Lung (tissue), 12 donors: ENCODE data around the gene HHLA2. TPM values are rescaled to one million over a fixed set of nuclear protein-coding genes. Genes with fewer than 3 reads are reported as not detected.

Source experiments
- ATAC-seq: fragments of 200-7000 bp; cut with Tn5 transposase; one replicate; pipeline ENCODE4 v1.9.1; 2020; ENCODE audit warnings: moderate number of reproducible peaks; ENCODE audit not compliant: insufficient read depth, low FRiP score
- DNase-seq, 3 donors: peaks; one replicate each; pipeline ENCODE4 v3.0.0-alpha.2; 2013 to 2017
- H3K27ac ChIP-seq, 2 donors: one replicate each; pipeline ENCODE4 v1.5.1; 2013; ENCODE audit warnings: mild to moderate bottlenecking in 2 of 2, moderate library complexity in 2 of 2, control low read depth in 1 of 2, inconsistent platforms in 1 of 2, low read depth in 1 of 2, low read length in 1 of 2
- H3K27me3 ChIP-seq, 3 donors: one replicate each; pipeline ENCODE4 v1.5.1; 2013; ENCODE audit warnings: low read length in 2 of 3; ENCODE audit not compliant: control insufficient read depth in 3 of 3, insufficient read depth in 3 of 3
- H3K36me3 ChIP-seq, 4 donors: one replicate each; pipeline ENCODE4 v1.5.1; 2013; ENCODE audit warnings: low read length in 4 of 4, mild to moderate bottlenecking in 1 of 4, moderate library complexity in 1 of 4; ENCODE audit not compliant: control insufficient read depth in 4 of 4, insufficient read depth in 4 of 4
- H3K4me1 ChIP-seq, 5 donors: one replicate each; pipeline ENCODE4 v1.5.1; 2013; ENCODE audit warnings: low read length in 5 of 5, mild to moderate bottlenecking in 2 of 5, moderate library complexity in 1 of 5; ENCODE audit not compliant: control insufficient read depth in 5 of 5, insufficient read depth in 5 of 5
- H3K4me3 ChIP-seq: one replicate; pipeline ENCODE4 v1.5.1; 2013; ENCODE audit warnings: mild to moderate bottlenecking, control low read depth, moderate library complexity
- H3K9ac ChIP-seq, 2 donors: one replicate each; pipeline ENCODE4 v1.5.1; 2013; ENCODE audit warnings: low read length in 2 of 2, control low read depth in 1 of 2; ENCODE audit not compliant: insufficient read depth in 1 of 2
- H3K9me3 ChIP-seq, 4 donors: one replicate each; pipeline ENCODE4 v1.5.1; 2013; ENCODE audit warnings: low read length in 3 of 4, mild to moderate bottlenecking in 1 of 4, moderate library complexity in 1 of 4; ENCODE audit not compliant: control insufficient read depth in 4 of 4, insufficient read depth in 3 of 4
- CTCF ChIP-seq: IDR thresholded peaks from 2 replicates; pipeline ENCODE4 v1.5.1; 2012; ENCODE audit warnings: mild to moderate bottlenecking; ENCODE audit errors: control extremely low read depth, extremely low read depth
- WGBS, 2 donors: extraction: QIAGEN DNeasy Blood & Tissue Kit; methylation state at CpG; one replicate each; pipeline ENCODE4 v1.1.7; 2013; 5-methylcytosine and 5-hydroxymethylcytosine counted together
- polyA plus RNA-seq, 2 donors: library from polyadenylated mRNA; stranded (reverse); fragments of 200-250 nt; gene quantifications; one replicate each; pipeline ENCODE4 v1.2.1, GENCODE V29; 2013
- total RNA-seq, 2 donors: library from RNA; depleted of rRNA in 1 of 2; stranded (reverse); fragments of >200 nt in 1 of 2; gene quantifications; one replicate each; pipeline ENCODE4 v1.2.1, GENCODE V29; 2014 to 2021
- donor health status: control.
- donor health status: control.
- donor health status: Bipolar disorder and iron deficiency.
- donor health status: healthy.
- donor health status: DM: yes; HTN: yes; CAD: no.

HHLA2 gene
- total and polyA plus RNA-seq, 4 donors: 1.8 to 20.2 (median 3.5) TPM

GRCh38 chr3:108301695-108302404, 5.5 kb downstream of the HHLA2 start:
- TF ChIP-seq CTCF: no peak
- ATAC-seq: no peak
- H3K27me3 ChIP-seq: no peaks in the 10 kb centered on the region
- H3K9me3 ChIP-seq: no peaks in the 10 kb centered on the region
- no peak overlapping the region for H3K9ac ChIP-seq
- 69 to 72% methylated on average over 5 of the region's 5 CpGs for WGBS, 2 donors
- peaks cover 0 to 6% (median 3%) of the 10 kb centered on the region in 5 donors for H3K4me1 ChIP-seq
- H3K4me3 ChIP-seq: no peak overlapping the region
- no peaks in the 10 kb centered on the region for H3K36me3 ChIP-seq
- no peak overlapping the region for H3K27ac ChIP-seq
- no peak for DNase-seq

- Histone ChIP-seq H3K27me3 (no peaks in the 10 kb centered on the region), H3K9ac (no peak overlapping the region), H3K9me3 (no peaks in the 10 kb centered on the region), H3K27ac (no peak overlapping the region), H3K4me1 (peaks cover 0 to 6% (median 3%) of the 10 kb centered on the region in 5 donors), H3K36me3 (no peaks in the 10 kb centered on the region), H3K4me3 (no peak overlapping the region)
- TF ChIP-seq CTCF: no peak
- DNase-seq (no peak), ATAC-seq (no peak)
- 94 to 96% methylated on average over 4 of the region's 4 CpGs for WGBS, 2 donors
Measured at GRCh38 chr3:108302570-108302969, 6.2 kb downstream of the HHLA2 start.

- 66 to 95% methylated on average over 1 of the region's 1 CpG for WGBS, 2 donors
Measured at GRCh38 chr3:108305484-108306172, 9.3 kb downstream of the HHLA2 start.

More at GRCh38 chr3:108305484-108306172, 9.3 kb downstream of the HHLA2 start:
- ATAC-seq: peak; percentile 47
- Histone ChIP-seq H3K9ac (no peak overlapping the region), H3K27ac (no peak overlapping the region), H3K9me3 (peaks cover 0 to 7% (median 0%) of the 10 kb centered on the region in 4 donors), H3K27me3 (no peaks in the 10 kb centered on the region), H3K4me3 (no peak overlapping the region), H3K36me3 (no peaks in the 10 kb centered on the region), H3K4me1 (peaks cover 0 to 1% (median 0%) of the 10 kb centered on the region in 5 donors)
- TF ChIP-seq CTCF: no peak
- DNase-seq: no peak
